Psoas muscle (tissue), 8 donors: Measurements from ENCODE around the gene CAST. TPM values are rescaled to one million over a fixed set of nuclear protein-coding genes. Genes with fewer than 3 reads are reported as not detected.
A peak's percentile ranks its signal among the peaks of the same experiment; 100 is the strongest.

ENCODE experiments used
- ATAC-seq, 4 donors: fragments of 200-7000 bp; cut with Tn5 transposase; one replicate each; pipeline ENCODE4 v1.9.1; 2020; ENCODE audit warnings: moderate library complexity in 3 of 4, mild to moderate bottlenecking in 2 of 4
- DNase-seq, 2 donors: peaks; one replicate each; pipeline ENCODE4 v3.0.0-alpha.2; 2020
- H3K27ac ChIP-seq: fragments of 200-600 bp; one replicate; pipeline ENCODE4 v1.8.0; 2022
- H3K27me3 ChIP-seq, 3 donors: fragments of 200-600 bp in 1 of 3; one replicate each; pipeline versions ENCODE4 v1.6.1 to v1.8.0; 2013 to 2022; ENCODE audit warnings: low read length in 2 of 3, mild to moderate bottlenecking in 2 of 3, moderate library complexity in 1 of 3; ENCODE audit not compliant: insufficient read depth in 3 of 3
- H3K36me3 ChIP-seq, 2 donors: fragments of 200-600 bp in 1 of 2; one replicate each; pipeline versions ENCODE4 v1.6.1 to v1.8.0; 2013 to 2022; ENCODE audit warnings: low read depth in 1 of 2, mild to moderate bottlenecking in 1 of 2, moderate library complexity in 1 of 2; ENCODE audit not compliant: insufficient read depth in 1 of 2
- H3K4me1 ChIP-seq: fragments of 200-600 bp; one replicate; pipeline ENCODE4 v1.8.0; 2022
- H3K4me3 ChIP-seq: fragments of 200-600 bp; one replicate; pipeline ENCODE4 v1.8.0; 2022; ENCODE audit warnings: mild to moderate bottlenecking
- H3K9me3 ChIP-seq: fragments of 200-600 bp; one replicate; pipeline ENCODE4 v1.8.0; 2022
- CTCF ChIP-seq: fragments of 200-600 bp; IDR thresholded peaks from one replicate; pipeline ENCODE4 v1.8.0; 2022; ENCODE audit warnings: antibody characterized with exemption
- WGBS, 3 donors: extraction: QIAGEN DNeasy Blood & Tissue Kit; methylation state at CpG; one replicate each; pipeline versions ENCODE4 v1.1.6 to v1.1.7; 2013; 5-methylcytosine and 5-hydroxymethylcytosine counted together
- intact Hi-C, 2 donors: fragments of 100-400 bp; cut with DNase I; formaldehyde crosslinking; loops; one replicate each; pipeline versions ENCODE4 v1.11.0 to v1.14.2; 2022
- polyA plus RNA-seq, 3 donors: library from polyadenylated mRNA; stranded (reverse); fragments of 200-250 nt; gene quantifications; one replicate each; pipeline ENCODE4 v1.2.3, GENCODE V29; 2013
- total RNA-seq, 4 donors: library from RNA; stranded (reverse); fragmentation: NEBNext Ultra II Directional in 2 of 4; extraction: Animal tissue kit (Norgen Biotek cat#: 25700) in 2 of 4; gene quantifications; one replicate each; pipeline versions ENCODE4 v1.2.1 to v1.2.4, GENCODE V29; 2021 to 2023
- donor health status: healthy with polysubstance abuse.
- donor health status: DM: no; HTN: no; CAD: no; lungs with moderate emphysema.
- donor health status: Bipolar disorder and iron deficiency.
- donor health status: healthy.
- donor health status: DM: yes; HTN: yes; CAD: no.
- donor health status: DM: no; HTN: no; CAD: no.
- donor health status: DM: no; HTN: no; CAD: no.
- donor health status: DM: yes; HTN: yes; CAD: no.

Gene CAST
- total and polyA plus RNA-seq, 7 donors: 193 to 447 (median 312) TPM

GRCh38 chr5:96730586-96730985 is 68.4 kb downstream of the CAST start:
- intact Hi-C loops: no loop called here
- no peaks in the 10 kb centered on the region for H3K9me3 ChIP-seq
- WGBS, 3 donors: 34 to 51% (median 36%) methylated on average over 6 of the region's 6 CpGs
- H3K4me1 ChIP-seq: peaks cover 18% of the 10 kb centered on the region
- DNase-seq (no peak), ATAC-seq (peak in 3 of 4 donors; percentile 14 to 20 (median 18))
- no peak overlapping the region for H3K4me3 ChIP-seq
- H3K36me3 ChIP-seq: peaks cover 12 to 69% of the 10 kb centered on the region in 2 donors
- no peak for TF ChIP-seq CTCF
- no peak overlapping the region for H3K27ac ChIP-seq
- no peaks in the 10 kb centered on the region for H3K27me3 ChIP-seq

- ATAC-seq (peak; percentile 86 to 94 (median 89)), DNase-seq (no peak)
- 73 to 83% (median 77%) methylated on average over 7 of the region's 7 CpGs for WGBS, 3 donors
- H3K4me3 ChIP-seq: no peak overlapping the region
- peak overlapping the region; percentile 62 for H3K27ac ChIP-seq
- H3K36me3 ChIP-seq: peaks cover 9 to 69% of the 10 kb centered on the region in 2 donors
- H3K9me3 ChIP-seq: no peaks in the 10 kb centered on the region
- intact Hi-C loops: no loop called here
- no peak for TF ChIP-seq CTCF
- no peaks in the 10 kb centered on the region for H3K27me3 ChIP-seq
- peaks cover 15% of the 10 kb centered on the region for H3K4me1 ChIP-seq
Observed at GRCh38 chr5:96733771-96734500, 71.8 kb downstream of the CAST start.

GRCh38 chr5:96734871-96735325 is 72.7 kb downstream of the CAST start:
- intact Hi-C loops: no loop called here
- Histone ChIP-seq H3K36me3 (peaks cover 9 to 69% of the 10 kb centered on the region in 2 donors), H3K4me3 (no peak overlapping the region), H3K9me3 (no peaks in the 10 kb centered on the region), H3K27ac (peak overlapping the region; percentile 62), H3K4me1 (peaks cover 15% of the 10 kb centered on the region), H3K27me3 (no peaks in the 10 kb centered on the region)
- no peak for TF ChIP-seq CTCF
- ATAC-seq (peak; percentile 31 to 50 (median 34)), DNase-seq (no peak)
- WGBS, 3 donors: 65 to 67% (median 66%) methylated on average over 1 of the region's 1 CpG

- DNase-seq (no peak), ATAC-seq (no peak)
- no peak overlapping the region for H3K4me3 ChIP-seq
- peaks cover 15% of the 10 kb centered on the region for H3K4me1 ChIP-seq
- intact Hi-C loops: no loop called here
- no peaks in the 10 kb centered on the region for H3K9me3 ChIP-seq
- no peak for TF ChIP-seq CTCF
- no peak overlapping the region for H3K27ac ChIP-seq
- H3K27me3 ChIP-seq: no peaks in the 10 kb centered on the region
- WGBS, 3 donors: 38 to 51% (median 46%) methylated on average over 3 of the region's 3 CpGs
- H3K36me3 ChIP-seq: peaks cover 19 to 76% of the 10 kb centered on the region in 2 donors
Observed at GRCh38 chr5:96736937-96737336, 74.8 kb downstream of the CAST start.
